Measurements from ENCODE around the gene BLOC1S6.

Gene BLOC1S6

GRCh38 chr15:45572617-45573016 lies 14.6 kb upstream of the BLOC1S6 start:
- Histone ChIP-seq H3K9ac (ENCODE audit: low read length) (no peak overlapping the region), H3K4me1 (ENCODE audit: control insufficient read depth, insufficient read depth, low read length) (no peaks in the 10 kb centered on the region), H3K4me3 (ENCODE audit: low read length) (no peak overlapping the region), H3K9me3 (ENCODE audit: control insufficient read depth, low read length) (no peaks in the 10 kb centered on the region), H3K36me3 (ENCODE audit: control insufficient read depth, insufficient read depth, low read length) (no peaks in the 10 kb centered on the region), H3K27me3 (ENCODE audit: control insufficient read depth, insufficient read depth, low read length) (peaks cover 3% of the 10 kb centered on the region)

- H3K9ac ChIP-seq (ENCODE audit: low read length), result no peak overlapping the region
- H3K4me3 ChIP-seq (ENCODE audit: low read length), result no peak overlapping the region
- no peaks in the 10 kb centered on the region for H3K36me3 ChIP-seq (ENCODE audit: control insufficient read depth, insufficient read depth, low read length)
- no peaks in the 10 kb centered on the region for H3K4me1 ChIP-seq (ENCODE audit: control insufficient read depth, insufficient read depth, low read length)
- H3K9me3 ChIP-seq (ENCODE audit: control insufficient read depth, low read length), result no peaks in the 10 kb centered on the region
- H3K27me3 ChIP-seq (ENCODE audit: control insufficient read depth, insufficient read depth, low read length), result peaks cover 3% of the 10 kb centered on the region
Observed at GRCh38 chr15:45573961-45574629, 13.1 kb upstream of the BLOC1S6 start.

GRCh38 chr15:45581919-45582318 lies 5.3 kb upstream of the BLOC1S6 start:
- no peak overlapping the region for H3K9ac ChIP-seq (ENCODE audit: low read length)
- no peaks in the 10 kb centered on the region for H3K27me3 ChIP-seq (ENCODE audit: control insufficient read depth, insufficient read depth, low read length)
- no peaks in the 10 kb centered on the region for H3K9me3 ChIP-seq (ENCODE audit: control insufficient read depth, low read length)

GRCh38 chr15:45583731-45584639 lies 3.2 kb upstream of the BLOC1S6 start:
- Histone ChIP-seq H3K36me3 (ENCODE audit: control insufficient read depth, insufficient read depth, low read length) (no peaks in the 10 kb centered on the region), H3K9me3 (ENCODE audit: control insufficient read depth, low read length) (no peaks in the 10 kb centered on the region), H3K4me3 (ENCODE audit: low read length) (no peak overlapping the region), H3K27me3 (ENCODE audit: control insufficient read depth, insufficient read depth, low read length) (no peaks in the 10 kb centered on the region), H3K9ac (ENCODE audit: low read length) (no peak overlapping the region), H3K4me1 (ENCODE audit: control insufficient read depth, insufficient read depth, low read length) (peaks cover 16% of the 10 kb centered on the region)

More at GRCh38 chr15:45581919-45582318, 5.3 kb upstream of the BLOC1S6 start:
- no peaks in the 10 kb centered on the region for H3K36me3 ChIP-seq (ENCODE audit: control insufficient read depth, insufficient read depth, low read length)
- H3K4me1 ChIP-seq (ENCODE audit: control insufficient read depth, insufficient read depth, low read length), result peaks cover 6% of the 10 kb centered on the region
- no peak overlapping the region for H3K4me3 ChIP-seq (ENCODE audit: low read length)

GRCh38 chr15:45585069-45585791 lies 1.9 kb upstream of the BLOC1S6 start:
- no peak overlapping the region for H3K4me3 ChIP-seq (ENCODE audit: low read length)
- no peak overlapping the region for H3K9ac ChIP-seq (ENCODE audit: low read length)

GRCh38 chr15:45586125-45586524 lies 1.1 kb upstream of the BLOC1S6 start:
- Histone ChIP-seq H3K9ac (ENCODE audit: low read length) (peak overlapping the region; percentile 98), H3K36me3 (ENCODE audit: control insufficient read depth, insufficient read depth, low read length) (no peaks in the 10 kb centered on the region), H3K27me3 (ENCODE audit: control insufficient read depth, insufficient read depth, low read length) (no peaks in the 10 kb centered on the region), H3K4me3 (ENCODE audit: low read length) (peak overlapping the region; percentile 78), H3K9me3 (ENCODE audit: control insufficient read depth, low read length) (no peaks in the 10 kb centered on the region), H3K4me1 (ENCODE audit: control insufficient read depth, insufficient read depth, low read length) (peaks cover 16% of the 10 kb centered on the region)

More at GRCh38 chr15:45585069-45585791, 1.9 kb upstream of the BLOC1S6 start:
- Histone ChIP-seq H3K36me3 (ENCODE audit: control insufficient read depth, insufficient read depth, low read length) (no peaks in the 10 kb centered on the region), H3K27me3 (ENCODE audit: control insufficient read depth, insufficient read depth, low read length) (no peaks in the 10 kb centered on the region), H3K9me3 (ENCODE audit: control insufficient read depth, low read length) (no peaks in the 10 kb centered on the region), H3K4me1 (ENCODE audit: control insufficient read depth, insufficient read depth, low read length) (peaks cover 16% of the 10 kb centered on the region)

- Histone ChIP-seq H3K9me3 (ENCODE audit: control insufficient read depth, low read length) (no peaks in the 10 kb centered on the region), H3K4me3 (ENCODE audit: low read length) (peak overlapping the region; percentile 78), H3K36me3 (ENCODE audit: control insufficient read depth, insufficient read depth, low read length) (no peaks in the 10 kb centered on the region), H3K4me1 (ENCODE audit: control insufficient read depth, insufficient read depth, low read length) (peaks cover 16% of the 10 kb centered on the region), H3K27me3 (ENCODE audit: control insufficient read depth, insufficient read depth, low read length) (no peaks in the 10 kb centered on the region), H3K9ac (ENCODE audit: low read length) (peak overlapping the region; percentile 98)
Observed at GRCh38 chr15:45586601-45587094, 531 bp upstream of the BLOC1S6 start.

- Histone ChIP-seq H3K9ac (ENCODE audit: low read length) (peak overlapping the region; percentile 98), H3K4me3 (ENCODE audit: low read length) (peak overlapping the region; percentile 78), H3K9me3 (ENCODE audit: control insufficient read depth, low read length) (no peaks in the 10 kb centered on the region), H3K36me3 (ENCODE audit: control insufficient read depth, insufficient read depth, low read length) (no peaks in the 10 kb centered on the region), H3K4me1 (ENCODE audit: control insufficient read depth, insufficient read depth, low read length) (peaks cover 16% of the 10 kb centered on the region), H3K27me3 (ENCODE audit: control insufficient read depth, insufficient read depth, low read length) (no peaks in the 10 kb centered on the region)
Observed at GRCh38 chr15:45587863-45588170, 638 bp downstream of the BLOC1S6 start.

GRCh38 chr15:45588219-45588875 lies 1.2 kb downstream of the BLOC1S6 start:
- H3K4me1 ChIP-seq (ENCODE audit: control insufficient read depth, insufficient read depth, low read length), result peaks cover 16% of the 10 kb centered on the region
- H3K27me3 ChIP-seq (ENCODE audit: control insufficient read depth, insufficient read depth, low read length), result no peaks in the 10 kb centered on the region
- no peaks in the 10 kb centered on the region for H3K9me3 ChIP-seq (ENCODE audit: control insufficient read depth, low read length)
- peak overlapping the region; percentile 98 for H3K9ac ChIP-seq (ENCODE audit: low read length)
- no peaks in the 10 kb centered on the region for H3K36me3 ChIP-seq (ENCODE audit: control insufficient read depth, insufficient read depth, low read length)
- peak overlapping the region; percentile 78 for H3K4me3 ChIP-seq (ENCODE audit: low read length)

- Histone ChIP-seq H3K4me3 (ENCODE audit: low read length) (no peak overlapping the region), H3K4me1 (ENCODE audit: control insufficient read depth, insufficient read depth, low read length) (peaks cover 16% of the 10 kb centered on the region), H3K27me3 (ENCODE audit: control insufficient read depth, insufficient read depth, low read length) (no peaks in the 10 kb centered on the region), H3K36me3 (ENCODE audit: control insufficient read depth, insufficient read depth, low read length) (no peaks in the 10 kb centered on the region), H3K9ac (ENCODE audit: low read length) (no peak overlapping the region), H3K9me3 (ENCODE audit: control insufficient read depth, low read length) (no peaks in the 10 kb centered on the region)
Observed at GRCh38 chr15:45589256-45589655, 2.1 kb downstream of the BLOC1S6 start.

GRCh38 chr15:45594319-45594718 lies 7.1 kb downstream of the BLOC1S6 start:
- Histone ChIP-seq H3K9ac (ENCODE audit: low read length) (no peak overlapping the region), H3K4me3 (ENCODE audit: low read length) (no peak overlapping the region), H3K4me1 (ENCODE audit: control insufficient read depth, insufficient read depth, low read length) (no peaks in the 10 kb centered on the region), H3K27me3 (ENCODE audit: control insufficient read depth, insufficient read depth, low read length) (no peaks in the 10 kb centered on the region), H3K36me3 (ENCODE audit: control insufficient read depth, insufficient read depth, low read length) (no peaks in the 10 kb centered on the region), H3K9me3 (ENCODE audit: control insufficient read depth, low read length) (no peaks in the 10 kb centered on the region)
